ENCODE measurements around the gene IRGC. TPM values are rescaled to one million over a fixed set of nuclear protein-coding genes. Genes with fewer than 3 reads are reported as not detected.

Gene IRGC
- total and polyA plus RNA-seq, 2 experiments from 2014 or later = not detected

DNA sequence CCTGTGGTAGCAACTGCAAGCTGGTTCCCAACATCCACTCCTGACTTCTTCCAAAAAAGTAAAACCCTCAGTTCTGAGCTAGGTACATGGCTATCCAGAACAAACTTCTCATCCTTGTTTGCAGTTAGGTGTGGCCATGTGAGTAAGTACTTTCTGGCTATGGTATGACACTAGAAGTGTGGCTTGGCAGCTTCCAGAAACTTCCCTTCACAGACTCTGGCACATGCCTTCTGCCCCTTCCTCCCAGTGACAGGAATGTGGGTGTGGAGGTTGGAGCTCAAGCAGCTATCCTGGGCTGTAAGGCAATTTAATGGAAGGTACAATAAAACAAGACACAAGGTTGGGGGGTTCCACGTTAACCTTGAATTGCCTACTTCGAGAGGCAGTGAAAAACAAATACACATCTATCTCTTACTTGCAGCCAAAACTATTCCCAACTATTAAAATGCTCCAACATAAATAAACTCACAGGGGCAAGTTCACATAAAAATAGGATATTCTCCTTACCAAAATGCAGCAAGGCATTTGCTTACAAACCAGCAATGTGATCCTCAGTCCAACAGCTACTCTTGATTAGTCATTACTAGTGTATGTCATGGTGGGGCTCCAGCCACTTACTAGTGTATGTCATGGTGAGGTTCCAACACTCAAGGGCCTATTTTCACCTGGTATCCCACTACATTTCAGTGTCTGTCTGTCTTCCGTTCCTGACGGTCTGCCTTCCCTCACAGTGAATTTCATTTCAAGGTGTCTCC is 35.8 kb downstream of the IRGC start:
- Histone ChIP-seq H3K27ac (peak overlapping the region; percentile 95), H3K79me2 (ENCODE audit: insufficient read depth) (peaks cover 56% of the 10 kb centered on the region), H2AFZ (no peak overlapping the region), H3K9ac (no peak overlapping the region; the same call in 1 of the 2 replicates), H3F3A (ENCODE audit: insufficient read depth) (peaks cover 43% of the 10 kb centered on the region), H3K4me2 (ENCODE audit: unreplicated experiment) (peak overlapping the region; percentile 71), H3K9me3 (ENCODE audit: low read depth) (no peaks in the 10 kb centered on the region), H3K4me1 (ENCODE audit: insufficient read depth) (peaks cover 38% of the 10 kb centered on the region), H3K27me3 (replicated peaks; ENCODE audit: insufficient read depth) (no peaks in the 10 kb centered on the region), H3K4me3 (no peak overlapping the region), H4K20me1 (ENCODE audit: insufficient read depth) (no peaks in the 10 kb centered on the region), H3K9me2 (ENCODE audit: insufficient read depth) (no peaks in the 10 kb centered on the region), H3K36me3 (ENCODE audit: low read depth) (peaks cover 20% of the 10 kb centered on the region; the same call in 1 of the 2 replicates)
- no peak for TF ChIP-seq EZH2phosphoT487 (IDR thresholded peaks at IDR 0.05; ENCODE audit: insufficient read depth, low read depth)
- no peak for TF ChIP-seq EZH2 (IDR thresholded peaks at IDR 0.05; ENCODE audit: insufficient read depth, poor library complexity, severe bottlenecking)
- 96 to 97% methylated on average over 4 of the region's 4 CpGs for WGBS, 2 experiments (ENCODE audit: low coverage in 1 of 2, low lambda C conversion rate in 2 of 2, missing lambda C conversion rate in 2 of 2)
- in situ Hi-C loops (cut with MboI) = no loop called here
- DNase-seq = peak; percentile 77

GRCh38 chr19:43752287-43752875 is 36.5 kb downstream of the IRGC start:
- 95 to 98% methylated on average over 6 of the region's 6 CpGs for WGBS, 2 experiments (ENCODE audit: low coverage in 1 of 2, low lambda C conversion rate in 2 of 2, missing lambda C conversion rate in 2 of 2)
- H3K27me3 ChIP-seq (replicated peaks; ENCODE audit: insufficient read depth) = no peaks in the 10 kb centered on the region
- no peaks in the 10 kb centered on the region for H4K20me1 ChIP-seq (ENCODE audit: insufficient read depth)
- no peak overlapping the region for H2AFZ ChIP-seq
- peak overlapping the region; percentile 71 for H3K4me2 ChIP-seq (ENCODE audit: unreplicated experiment)
- peak overlapping the region; percentile 95 for H3K27ac ChIP-seq
- no peak for DNase-seq
- peaks cover 56% of the 10 kb centered on the region for H3K79me2 ChIP-seq (ENCODE audit: insufficient read depth)
- H3K36me3 ChIP-seq (ENCODE audit: low read depth) = peaks cover 18% of the 10 kb centered on the region; the same call in 1 of the 2 replicates
- peak overlapping the region; percentile 58 for H3K4me3 ChIP-seq
- H3K9me3 ChIP-seq (ENCODE audit: low read depth) = no peaks in the 10 kb centered on the region
- no peaks in the 10 kb centered on the region for H3K9me2 ChIP-seq (ENCODE audit: insufficient read depth)
- peaks cover 45% of the 10 kb centered on the region for H3K4me1 ChIP-seq (ENCODE audit: insufficient read depth)
- H3F3A ChIP-seq (ENCODE audit: insufficient read depth) = peaks cover 48% of the 10 kb centered on the region
- TF ChIP-seq EZH2 (IDR thresholded peaks at IDR 0.05; ENCODE audit: insufficient read depth, poor library complexity, severe bottlenecking) = no peak
- TF ChIP-seq EZH2phosphoT487 (IDR thresholded peaks at IDR 0.05; ENCODE audit: insufficient read depth, low read depth) = no peak
- in situ Hi-C loops (cut with MboI) = no loop called here
- peak overlapping the region; percentile 26; the same call in 1 of the 2 replicates for H3K9ac ChIP-seq

DNA sequence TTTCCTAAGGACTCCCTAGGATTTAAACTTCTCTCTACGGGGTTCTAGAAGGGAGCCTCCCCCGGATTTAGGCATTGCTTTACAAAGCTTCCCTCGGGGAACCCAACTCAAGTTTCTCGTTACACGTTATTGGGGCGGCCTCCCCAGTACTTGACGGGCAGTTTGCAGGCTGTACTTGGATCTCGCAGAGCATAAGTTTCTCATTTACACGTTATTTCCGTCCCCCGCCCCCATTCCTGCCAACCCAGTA is 38.3 kb downstream of the IRGC start:
- H3K9me2 ChIP-seq (ENCODE audit: insufficient read depth) = no peaks in the 10 kb centered on the region
- H3K27me3 ChIP-seq (replicated peaks; ENCODE audit: insufficient read depth) = no peaks in the 10 kb centered on the region
- peak overlapping the region; percentile 49 for H2AFZ ChIP-seq
- no peaks in the 10 kb centered on the region for H3K9me3 ChIP-seq (ENCODE audit: low read depth)
- H3K4me2 ChIP-seq (ENCODE audit: unreplicated experiment) = peak overlapping the region; percentile 88
- peak overlapping the region; percentile 95 for H3K9ac ChIP-seq
- peak overlapping the region; percentile 95 for H3K27ac ChIP-seq
- peaks cover 63% of the 10 kb centered on the region for H3K4me1 ChIP-seq (ENCODE audit: insufficient read depth)
- H3K36me3 ChIP-seq (ENCODE audit: low read depth) = peaks cover 15% of the 10 kb centered on the region; the same call in 1 of the 2 replicates
- DNase-seq = no peak
- peak overlapping the region; percentile 87 for H3K4me3 ChIP-seq
- WGBS, 2 experiments (ENCODE audit: low coverage in 1 of 2, low lambda C conversion rate in 2 of 2, missing lambda C conversion rate in 2 of 2) = 1 to 2% methylated on average over 11 of the region's 11 CpGs
- peaks cover 43% of the 10 kb centered on the region for H3K79me2 ChIP-seq (ENCODE audit: insufficient read depth)
- peaks cover 65% of the 10 kb centered on the region for H3F3A ChIP-seq (ENCODE audit: insufficient read depth)
- TF ChIP-seq EZH2 (IDR thresholded peaks at IDR 0.05; ENCODE audit: insufficient read depth, poor library complexity, severe bottlenecking) (no peak), EZH2phosphoT487 (IDR thresholded peaks at IDR 0.05; ENCODE audit: insufficient read depth, low read depth) (no peak)
- in situ Hi-C loops (cut with MboI) = no loop called here
- H4K20me1 ChIP-seq (ENCODE audit: insufficient read depth) = no peaks in the 10 kb centered on the region

GRCh38 chr19:43754503-43755255 is 38.8 kb downstream of the IRGC start, which contains the start of gene SMG9:
Gene SMG9 (minus strand): TSS chr19:43754962. CDS start chr19:43750741, 4,221 bp downstream.
- WGBS, 2 experiments (ENCODE audit: low coverage in 1 of 2, low lambda C conversion rate in 2 of 2, missing lambda C conversion rate in 2 of 2) = 1% methylated on average over 60 to 79 of the region's 79 CpGs
- in situ Hi-C loops (cut with MboI) = no loop called here
- Histone ChIP-seq H3K9me2 (ENCODE audit: insufficient read depth) (no peaks in the 10 kb centered on the region), H3K9me3 (ENCODE audit: low read depth) (no peaks in the 10 kb centered on the region), H3K4me1 (ENCODE audit: insufficient read depth) (peaks cover 68% of the 10 kb centered on the region), H3F3A (ENCODE audit: insufficient read depth) (peaks cover 67% of the 10 kb centered on the region), H3K27ac (peak within 1 kb of the TSS; percentile 95), H4K20me1 (ENCODE audit: insufficient read depth) (no peaks in the 10 kb centered on the region), H2AFZ (peak within 1 kb of the TSS; percentile 68), H3K4me3 (peak within 1 kb of the TSS; percentile 87), H3K27me3 (replicated peaks; ENCODE audit: insufficient read depth) (no peaks in the 10 kb centered on the region), H3K4me2 (ENCODE audit: unreplicated experiment) (peak within 1 kb of the TSS; percentile 99), H3K79me2 (ENCODE audit: insufficient read depth) (peaks cover 38% of the 10 kb centered on the region), H3K36me3 (ENCODE audit: low read depth) (peaks cover 13% of the 10 kb centered on the region; the same call in 1 of the 2 replicates), H3K9ac (peak within 1 kb of the TSS; percentile 95)
- peak; percentile 99 for DNase-seq
- TF ChIP-seq EZH2phosphoT487 (IDR thresholded peaks at IDR 0.05; ENCODE audit: insufficient read depth, low read depth) = no peak
- no peak for TF ChIP-seq EZH2 (IDR thresholded peaks at IDR 0.05; ENCODE audit: insufficient read depth, poor library complexity, severe bottlenecking)
